ENCODE data around the gene SCYL3. TPM values are rescaled to one million over a fixed set of nuclear protein-coding genes. Genes with fewer than 3 reads are reported as not detected.

SCYL3 gene, protein sequence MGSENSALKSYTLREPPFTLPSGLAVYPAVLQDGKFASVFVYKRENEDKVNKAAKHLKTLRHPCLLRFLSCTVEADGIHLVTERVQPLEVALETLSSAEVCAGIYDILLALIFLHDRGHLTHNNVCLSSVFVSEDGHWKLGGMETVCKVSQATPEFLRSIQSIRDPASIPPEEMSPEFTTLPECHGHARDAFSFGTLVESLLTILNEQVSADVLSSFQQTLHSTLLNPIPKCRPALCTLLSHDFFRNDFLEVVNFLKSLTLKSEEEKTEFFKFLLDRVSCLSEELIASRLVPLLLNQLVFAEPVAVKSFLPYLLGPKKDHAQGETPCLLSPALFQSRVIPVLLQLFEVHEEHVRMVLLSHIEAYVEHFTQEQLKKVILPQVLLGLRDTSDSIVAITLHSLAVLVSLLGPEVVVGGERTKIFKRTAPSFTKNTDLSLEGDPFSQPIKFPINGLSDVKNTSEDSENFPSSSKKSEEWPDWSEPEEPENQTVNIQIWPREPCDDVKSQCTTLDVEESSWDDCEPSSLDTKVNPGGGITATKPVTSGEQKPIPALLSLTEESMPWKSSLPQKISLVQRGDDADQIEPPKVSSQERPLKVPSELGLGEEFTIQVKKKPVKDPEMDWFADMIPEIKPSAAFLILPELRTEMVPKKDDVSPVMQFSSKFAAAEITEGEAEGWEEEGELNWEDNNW
- 8.1 and 11.6 TPM in 2 replicates for total RNA-seq

DNA sequence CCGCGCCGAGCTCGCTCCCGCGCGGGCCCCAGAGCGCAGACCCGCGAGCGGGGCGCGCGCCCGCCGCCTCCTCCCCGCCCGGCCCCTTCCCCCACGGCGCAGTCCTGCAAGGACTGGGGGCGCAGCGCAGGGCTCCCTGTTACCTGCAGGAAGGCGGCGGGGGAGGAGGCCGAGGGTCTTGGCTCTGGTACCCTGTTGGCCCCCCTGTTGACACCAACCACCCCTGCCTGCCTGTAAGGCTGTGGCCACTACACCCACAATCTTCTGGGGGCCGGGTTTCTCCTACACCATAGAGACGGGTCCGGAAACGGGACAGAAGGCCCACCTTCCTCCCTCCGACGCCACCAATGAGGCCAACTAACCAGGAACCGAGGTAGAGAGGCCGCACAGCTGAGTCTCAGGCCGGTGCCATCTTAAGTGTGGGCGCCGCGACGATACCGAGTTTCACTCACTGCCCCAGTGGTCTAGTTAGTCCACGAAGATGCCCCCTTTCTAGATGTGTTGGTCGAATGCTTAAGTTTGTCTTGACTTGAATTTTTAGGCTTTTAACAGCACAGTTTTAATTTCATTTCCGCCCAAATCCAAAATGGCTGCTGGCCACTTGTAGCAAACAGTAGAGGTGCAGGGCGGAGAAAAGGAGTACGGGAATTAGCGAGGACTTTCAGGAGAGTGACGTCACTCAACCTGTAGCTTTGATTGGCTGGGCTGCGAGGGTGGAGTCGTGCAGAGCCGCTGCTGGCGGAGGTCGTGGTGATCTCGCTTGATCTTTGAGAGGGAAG lies at the start of gene SCYL3:
Gene SCYL3 (minus strand): TSS at position 252 of the 779 bp plus-strand sequence. CDS start 5,056 bp downstream, outside the sequence.

Other genes starting within 250 kb of the SCYL3 start
- not detected in 2 replicates for gene SELL, start 182.3 kb downstream of the SCYL3 start, total RNA-seq
- not detected in 2 replicates for gene SELE, start 159.8 kb downstream of the SCYL3 start, total RNA-seq
- 5.2 and 7.4 TPM in 2 replicates for gene METTL18, start 99.0 kb downstream of the SCYL3 start, total RNA-seq
- gene KIFAP3, start 180.8 kb upstream of the SCYL3 start, total RNA-seq, result 22.9 and 28.1 TPM in 2 replicates